Activated T-cell treated with anti-CD3 and anti-CD28 coated beads, Interleukin-2, amount 50 U/mL, for 1 hour (primary cell): ENCODE results near the gene HELZ.
"Not testable (repeated sequence)": the region's sequence is repeated elsewhere in the genome, so short reads cannot be mapped to it uniquely, and the experiment has no call there.

Experiments
- DNase-seq: peaks from one replicate; pipeline ENCODE4 v3.0.0-alpha.2; 2020

The HELZ gene

GRCh38 chr17:67245073-67245693 is at the start of gene HELZ:
Gene HELZ (minus strand): TSS chr17:67245196. CDS start chr17:67218804, 26,392 bp downstream.
- DNase-seq: peak; percentile 75

GRCh38 chr17:67293251-67294203 is 48.5 kb upstream of the HELZ start:
- DNase-seq: peak; percentile 64

- DNase-seq: no peak
These were observed 45.8 kb upstream of the HELZ start for GRCh38 chr17:67290711-67291291.

GRCh38 chr17:67290244-67290643 is 45.2 kb upstream of the HELZ start:
- no peak for DNase-seq

- no peak for DNase-seq
These were observed 44.3 kb upstream of the HELZ start for GRCh38 chr17:67289181-67289876.

- not testable (repeated sequence) for DNase-seq
These were observed 41.8 kb upstream of the HELZ start for GRCh38 chr17:67286826-67287225.

- no peak for DNase-seq
These were observed 40.4 kb upstream of the HELZ start for GRCh38 chr17:67285360-67285759.

GRCh38 chr17:67283731-67284516 is 38.9 kb upstream of the HELZ start:
- DNase-seq: no peak

- no peak for DNase-seq
These were observed 36.7 kb upstream of the HELZ start for GRCh38 chr17:67281743-67282142.

- no peak for DNase-seq
These were observed 36.1 kb upstream of the HELZ start for GRCh38 chr17:67281053-67281452.

GRCh38 chr17:67280279-67280678 is 35.3 kb upstream of the HELZ start:
- no peak for DNase-seq

GRCh38 chr17:67279115-67279514 is 34.1 kb upstream of the HELZ start:
- DNase-seq: no peak

- DNase-seq: no peak
These were observed 33.4 kb upstream of the HELZ start for GRCh38 chr17:67278363-67278762.

- no peak for DNase-seq
These were observed 31.1 kb upstream of the HELZ start for GRCh38 chr17:67276075-67276474.

GRCh38 chr17:67274466-67274865 is 29.5 kb upstream of the HELZ start:
- no peak for DNase-seq

GRCh38 chr17:67273900-67274299 is 28.9 kb upstream of the HELZ start:
- DNase-seq: no peak

- DNase-seq: no peak
These were observed 27.5 kb upstream of the HELZ start for GRCh38 chr17:67272312-67273047.

- DNase-seq: not testable (repeated sequence)
These were observed 26.2 kb upstream of the HELZ start for GRCh38 chr17:67271187-67271586.

GRCh38 chr17:67270416-67270815 is 25.4 kb upstream of the HELZ start:
- DNase-seq: no peak

- no peak for DNase-seq
These were observed 21.5 kb upstream of the HELZ start for GRCh38 chr17:67266496-67266895.

GRCh38 chr17:67265436-67266019 is 20.5 kb upstream of the HELZ start:
- no peak for DNase-seq
